NCI-H345 (cell line): ENCODE measurements around the gene SLC25A13.
"Not testable (repeated sequence)": the region's sequence is repeated elsewhere in the genome, so short reads cannot be mapped to it uniquely, and the experiment has no call there.

Experiments used
- DNase-seq: peaks from one replicate; lab custom pipeline; 2025; lab: John Stamatoyannopoulos, UW

SLC25A13 gene

GRCh38 chr7:96157856-96158255 lies 164.0 kb downstream of the SLC25A13 start:
- no peak for DNase-seq

GRCh38 chr7:96154506-96154905 lies 167.4 kb downstream of the SLC25A13 start:
- not testable (repeated sequence) for DNase-seq

GRCh38 chr7:96152706-96153105 lies 169.2 kb downstream of the SLC25A13 start:
- no peak for DNase-seq

GRCh38 chr7:96151889-96152288 lies 170.0 kb downstream of the SLC25A13 start:
- DNase-seq = no peak

- DNase-seq = no peak
These were observed 177.7 kb downstream of the SLC25A13 start for GRCh38 chr7:96144260-96144526.

GRCh38 chr7:96143495-96144259 lies 178.2 kb downstream of the SLC25A13 start:
- no peak for DNase-seq

GRCh38 chr7:96136600-96137239 lies 185.2 kb downstream of the SLC25A13 start:
- peak; percentile 83 for DNase-seq

GRCh38 chr7:96135241-96135640 lies 186.7 kb downstream of the SLC25A13 start:
- no peak for DNase-seq

- DNase-seq = no peak
These were observed 190.4 kb downstream of the SLC25A13 start for GRCh38 chr7:96131525-96131924.

- no peak for DNase-seq
These were observed 194.2 kb downstream of the SLC25A13 start for GRCh38 chr7:96127746-96128145.

GRCh38 chr7:96126382-96126781 lies 195.5 kb downstream of the SLC25A13 start:
- no peak for DNase-seq

- DNase-seq = no peak
These were observed 199.2 kb downstream of the SLC25A13 start for GRCh38 chr7:96122746-96123145.

GRCh38 chr7:96121752-96122151 lies 200.1 kb downstream of the SLC25A13 start:
- DNase-seq = no peak

GRCh38 chr7:96120445-96121225 lies 201.3 kb downstream of the SLC25A13 start:
- no peak for DNase-seq

- DNase-seq = no peak
These were observed 203.4 kb downstream of the SLC25A13 start for GRCh38 chr7:96118449-96119001.

GRCh38 chr7:96116173-96116572 lies 205.7 kb downstream of the SLC25A13 start:
- DNase-seq = no peak

- DNase-seq = no peak
These were observed 207.7 kb downstream of the SLC25A13 start for GRCh38 chr7:96114190-96114589.

GRCh38 chr7:96111405-96111804 lies 210.5 kb downstream of the SLC25A13 start:
- DNase-seq = no peak

GRCh38 chr7:96104984-96105383 lies 216.9 kb downstream of the SLC25A13 start:
- DNase-seq = no peak

GRCh38 chr7:96102096-96102811 lies 219.6 kb downstream of the SLC25A13 start:
- DNase-seq = no peak

GRCh38 chr7:96100737-96101136 lies 221.2 kb downstream of the SLC25A13 start:
- DNase-seq = no peak

- DNase-seq = no peak
These were observed 224.1 kb downstream of the SLC25A13 start for GRCh38 chr7:96097835-96098234.
